CD4-positive, alpha-beta T cell treated with Interleukin-2 at 100 ng/mL for 4 hours (primary cell): ENCODE data around the gene SFRP4.
A peak's percentile ranks its signal among the peaks of the same experiment; 100 is the strongest.
"Not testable (repeated sequence)": the region's sequence is repeated elsewhere in the genome, so short reads cannot be mapped to it uniquely, and the experiment has no call there.

Experiments
- DNase-seq: peaks from one replicate; pipeline ENCODE4 v3.0.0-alpha.2; 2020; ENCODE audit warnings: low spot score

Gene SFRP4

DNA sequence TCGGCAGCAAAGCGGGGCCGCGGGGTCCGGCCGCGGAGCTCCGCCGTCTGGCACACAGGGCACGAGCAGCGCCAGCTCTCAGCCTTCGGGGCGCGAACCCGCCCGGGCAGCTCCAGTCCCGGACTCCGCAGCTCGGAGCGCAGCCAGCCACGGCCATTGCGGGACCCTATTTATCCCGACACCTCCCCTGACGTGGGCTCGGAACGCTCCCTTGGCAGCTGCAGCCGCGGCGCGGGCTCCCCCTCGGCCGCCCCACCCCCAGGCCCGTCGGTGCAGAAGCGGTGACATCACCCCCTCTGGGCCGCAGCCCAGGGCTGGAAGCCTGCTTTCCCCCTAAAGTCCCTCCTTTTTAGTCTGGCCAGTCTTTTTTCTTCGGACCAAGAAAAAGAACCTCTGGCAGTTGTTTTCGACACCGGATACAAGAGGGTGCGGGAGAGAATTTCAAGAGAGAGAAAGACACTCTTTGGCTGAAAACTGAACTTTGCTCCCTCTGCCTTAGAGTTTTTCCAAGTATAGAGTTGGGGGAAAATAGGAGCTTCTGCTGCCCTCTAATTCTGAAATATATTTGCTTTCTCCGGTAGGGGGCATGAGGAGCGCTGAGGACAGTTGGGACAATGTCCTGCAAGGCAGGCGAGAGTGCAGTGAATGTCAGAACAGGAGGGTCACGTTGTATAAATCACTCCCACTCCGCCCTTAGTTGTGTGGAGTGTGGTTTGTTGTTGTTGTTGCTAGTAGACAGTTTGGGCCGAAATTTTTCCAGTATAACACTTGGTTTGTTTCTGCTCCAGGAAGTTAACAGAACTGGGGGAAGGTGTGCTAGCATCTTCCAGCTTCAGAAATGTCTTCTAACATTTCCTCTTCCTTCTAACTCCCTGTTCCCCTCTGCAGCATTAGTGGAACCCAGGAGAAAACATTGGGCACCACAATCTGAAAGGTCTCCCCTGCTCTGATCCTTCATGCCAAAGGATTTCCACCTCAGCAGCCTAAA is at the start of gene SFRP4:
TSS of gene SFRP4 (minus strand) at position 145 of the 988 bp plus-strand sequence. CDS start 280 bp downstream, outside the sequence.
- peak; percentile 19 for DNase-seq

DNA sequence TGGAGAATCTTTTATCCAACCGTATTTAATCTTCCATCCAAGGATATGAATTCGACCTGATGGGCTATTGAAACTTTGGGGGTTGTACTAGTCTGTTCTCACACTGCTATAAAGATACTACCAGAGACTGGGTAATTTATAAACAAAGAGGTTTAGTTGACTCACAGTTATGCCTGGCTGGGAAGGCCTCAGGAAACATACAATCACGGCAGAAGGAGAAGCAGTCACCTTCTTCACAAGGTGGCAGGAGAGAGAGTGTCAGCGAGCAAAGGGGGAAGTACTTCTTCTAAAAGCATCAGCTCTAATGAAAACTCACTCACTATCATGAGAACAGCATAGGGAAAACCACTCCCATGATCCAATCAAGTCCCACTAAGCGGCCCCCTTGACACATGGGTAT is 47.6 kb upstream of the SFRP4 start:
- DNase-seq: no peak

DNA sequence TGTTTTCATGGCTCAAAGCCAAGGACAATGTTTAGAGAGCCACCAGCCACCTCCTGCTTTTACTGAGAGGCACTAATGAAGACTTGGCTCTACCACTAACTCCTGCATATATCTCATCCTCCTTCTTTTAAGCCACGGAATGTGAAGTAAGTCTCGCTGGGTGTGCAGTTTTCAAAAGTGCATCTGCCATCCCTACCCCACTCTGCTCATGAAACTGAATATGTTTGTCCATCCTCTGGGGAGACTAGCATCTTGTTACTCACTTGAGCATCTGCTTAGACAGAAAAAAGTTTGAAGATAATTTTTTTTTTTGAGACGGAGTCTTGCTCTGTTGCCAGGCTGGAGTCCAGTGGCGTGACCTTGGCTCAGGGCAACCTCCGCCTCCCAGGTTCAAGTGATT is 44.6 kb upstream of the SFRP4 start:
- DNase-seq: no peak

DNA sequence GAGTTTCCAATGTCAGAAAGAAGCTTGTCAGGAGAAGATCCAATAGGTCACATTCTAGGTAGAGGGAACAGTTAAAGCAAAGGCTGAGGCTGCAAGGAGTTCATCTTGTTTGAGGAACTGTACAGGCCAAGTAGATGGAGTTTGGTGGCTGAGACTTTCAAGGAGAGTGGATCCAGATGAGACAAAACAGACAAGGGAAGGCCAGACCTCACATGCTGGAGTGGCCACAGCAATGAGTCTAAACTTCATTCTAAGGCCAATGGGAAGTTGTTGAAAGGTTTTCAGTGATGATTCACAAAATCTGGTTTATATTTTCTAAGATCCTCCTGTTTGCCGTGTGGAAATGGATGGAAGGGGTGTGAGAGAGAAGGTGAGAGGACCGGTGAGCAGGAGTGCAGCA is 43.9 kb upstream of the SFRP4 start:
- no peak for DNase-seq

DNA sequence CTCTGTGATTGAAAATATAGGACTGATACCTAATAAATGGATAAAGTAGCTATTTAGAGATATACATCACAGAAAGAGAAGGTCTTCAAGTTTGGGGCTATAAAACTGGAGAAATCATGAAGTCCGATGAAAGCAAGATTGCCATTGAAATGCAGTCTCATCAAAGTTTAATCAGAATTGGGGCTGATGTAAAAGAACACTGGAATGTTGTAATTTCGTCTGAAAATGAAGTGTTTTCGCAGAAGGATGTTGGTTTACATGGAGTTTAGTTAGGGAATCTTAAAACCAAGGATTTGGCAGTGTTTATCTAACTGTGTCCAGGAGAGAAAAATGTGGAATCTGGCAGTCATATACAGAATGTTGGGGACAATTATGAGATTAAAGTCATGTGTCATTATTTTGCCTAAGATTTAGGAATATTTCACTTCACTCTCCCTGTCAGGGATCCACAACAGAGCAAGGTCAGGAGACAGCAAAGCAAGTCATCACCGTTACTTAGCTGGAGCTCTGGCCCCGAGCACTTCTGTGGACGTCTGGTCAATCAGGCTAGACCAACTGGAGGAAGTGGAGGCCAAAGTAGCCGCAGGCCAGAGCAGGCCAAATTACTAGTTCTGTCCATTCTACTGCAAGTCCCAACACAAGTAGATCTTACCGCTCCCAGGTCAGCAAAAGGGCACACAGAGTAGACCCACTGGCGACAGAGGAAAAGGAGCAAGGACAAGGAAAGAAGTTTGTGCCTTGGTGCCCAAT is 40.8 kb upstream of the SFRP4 start:
- no peak for DNase-seq

DNA sequence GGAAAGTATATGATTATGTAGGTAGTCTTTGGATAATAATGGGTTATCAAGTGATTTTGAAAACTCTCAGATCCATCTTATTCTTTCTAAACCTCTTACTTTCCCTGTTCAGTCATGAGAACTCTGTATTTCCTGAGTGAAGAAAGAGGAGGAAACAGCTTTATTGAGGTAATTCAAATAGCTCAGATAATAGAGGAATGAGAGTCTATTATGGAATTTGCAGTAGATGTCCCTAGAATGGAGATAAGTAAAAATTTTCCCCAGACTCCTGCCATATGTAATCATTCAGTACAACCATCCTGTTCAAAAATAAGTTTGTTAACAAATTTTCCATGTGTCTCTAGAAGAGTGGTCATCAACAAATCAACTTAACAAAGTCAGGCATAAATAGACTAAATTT is 40.2 kb upstream of the SFRP4 start:
- no peak for DNase-seq

DNA sequence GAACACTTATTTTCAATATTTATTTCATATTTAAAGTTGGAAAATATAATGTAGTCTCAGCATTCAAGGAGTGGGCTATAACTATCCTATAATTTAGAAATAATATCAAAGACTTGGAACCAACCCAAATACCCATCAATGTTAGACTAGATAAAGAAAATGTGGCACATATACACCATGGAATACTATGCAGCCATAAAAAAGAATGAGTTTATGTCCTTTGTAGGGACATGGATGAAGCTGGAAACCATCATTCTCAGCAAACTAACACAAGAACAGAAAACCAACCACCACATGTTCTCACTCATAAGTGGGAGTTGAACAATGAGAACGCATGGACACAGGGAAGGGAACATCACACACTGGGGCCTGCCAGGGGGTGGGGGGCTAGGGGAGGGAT is 37.6 kb upstream of the SFRP4 start:
- DNase-seq: not testable (repeated sequence)

DNA sequence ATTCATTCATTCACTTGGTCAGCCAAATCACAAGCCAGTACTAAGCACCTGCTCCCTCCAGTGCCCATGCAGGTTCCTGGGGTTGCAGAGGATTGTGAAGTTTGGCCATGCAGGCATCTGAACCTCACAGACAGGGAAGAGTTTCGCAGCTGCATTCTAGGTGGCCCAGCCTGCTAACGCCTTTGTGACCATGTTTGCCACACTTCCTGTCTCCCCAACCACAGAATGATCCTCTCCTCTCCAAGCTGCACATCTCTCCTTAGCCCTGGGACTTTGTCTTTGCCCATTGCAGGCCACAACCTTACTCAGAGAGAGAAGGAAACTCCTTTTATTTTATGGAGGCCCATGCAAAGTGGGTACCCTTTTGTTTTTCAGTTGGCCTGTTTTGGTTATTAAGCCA is 35.6 kb upstream of the SFRP4 start:
- no peak for DNase-seq

DNA sequence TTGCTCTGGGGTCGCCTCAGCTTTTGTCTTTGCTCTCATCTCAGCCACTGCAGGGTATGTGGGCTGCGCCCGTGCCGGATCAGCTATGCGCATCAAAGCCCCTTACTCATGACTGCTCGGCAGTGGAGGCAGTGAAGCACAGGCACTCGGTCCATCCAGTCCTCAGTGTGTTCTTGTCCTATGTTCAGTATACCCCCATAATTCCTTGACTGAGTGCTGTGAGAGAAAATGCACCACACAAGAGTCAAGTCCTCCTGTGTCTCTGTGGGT is 31.3 kb upstream of the SFRP4 start:
- DNase-seq: no peak

DNA sequence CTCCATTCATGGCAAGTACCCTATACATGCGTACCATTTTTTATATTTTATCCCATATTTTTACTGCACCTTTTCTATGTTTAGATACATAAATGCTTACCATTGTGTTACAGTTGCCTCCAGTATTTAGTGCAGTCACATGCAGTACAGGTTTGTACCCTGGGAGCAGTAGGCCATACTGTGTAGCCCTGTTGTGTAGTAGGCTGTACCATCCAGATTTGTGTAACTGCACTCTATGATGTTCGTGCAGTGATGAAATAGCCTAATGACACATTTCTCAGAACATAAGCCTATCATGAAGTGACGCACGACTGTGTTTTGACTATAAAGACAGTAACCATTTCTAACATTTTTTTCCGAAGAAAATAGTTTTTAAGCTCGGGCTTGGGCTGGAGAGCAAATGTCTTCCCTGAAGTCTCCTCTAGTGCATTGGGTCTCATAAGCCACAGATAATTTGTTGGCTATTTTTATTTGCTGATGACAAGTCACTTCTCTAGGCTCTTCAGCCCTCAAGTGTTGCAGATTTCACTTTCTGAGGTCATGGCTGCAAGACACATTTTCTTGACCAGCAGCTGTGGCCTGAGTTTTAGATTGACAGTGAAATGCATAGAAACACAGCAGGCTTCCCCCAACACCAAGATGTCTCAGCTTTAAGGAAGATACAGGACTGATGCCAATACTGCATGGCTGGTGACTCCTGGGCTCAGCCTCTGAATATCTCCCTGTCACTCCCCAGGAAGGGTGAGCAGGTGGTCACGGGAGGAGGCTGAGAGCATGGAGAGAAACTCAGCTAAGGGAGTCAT is 30.7 kb upstream of the SFRP4 start:
- no peak for DNase-seq

DNA sequence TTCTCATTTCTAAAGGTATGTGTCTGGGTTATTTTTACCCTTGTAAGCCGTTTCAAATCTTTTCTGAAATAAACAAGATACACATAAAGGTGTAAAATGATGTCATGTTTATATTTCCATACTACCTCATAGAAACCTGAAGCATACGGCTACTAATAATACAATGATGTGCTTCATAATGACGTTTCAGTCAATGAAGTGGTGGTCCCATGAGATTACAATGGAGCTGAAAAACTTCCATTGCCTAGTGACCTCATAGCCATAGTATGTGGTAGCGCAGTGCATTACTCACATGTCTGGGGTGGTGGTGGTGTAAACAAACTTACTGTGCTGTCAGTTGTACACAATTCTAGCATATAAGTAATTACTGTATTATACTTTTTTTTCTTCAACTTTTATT is 28.7 kb upstream of the SFRP4 start:
- DNase-seq: no peak

DNA sequence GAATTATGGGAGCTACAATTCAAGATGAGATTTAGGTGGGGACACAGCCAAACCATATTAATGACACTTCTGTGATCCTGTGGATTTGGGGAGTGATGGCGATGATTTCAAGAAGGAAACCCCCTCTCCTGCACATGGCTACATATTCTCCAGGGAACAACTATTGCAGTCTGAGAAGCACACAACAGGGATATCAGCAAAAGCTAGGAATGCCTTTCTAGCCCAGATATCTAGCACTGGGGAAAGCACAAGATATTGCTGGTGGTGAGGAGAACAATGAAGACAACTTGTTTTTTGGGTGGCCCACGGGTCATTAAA is 28.1 kb upstream of the SFRP4 start:
- no peak for DNase-seq

DNA sequence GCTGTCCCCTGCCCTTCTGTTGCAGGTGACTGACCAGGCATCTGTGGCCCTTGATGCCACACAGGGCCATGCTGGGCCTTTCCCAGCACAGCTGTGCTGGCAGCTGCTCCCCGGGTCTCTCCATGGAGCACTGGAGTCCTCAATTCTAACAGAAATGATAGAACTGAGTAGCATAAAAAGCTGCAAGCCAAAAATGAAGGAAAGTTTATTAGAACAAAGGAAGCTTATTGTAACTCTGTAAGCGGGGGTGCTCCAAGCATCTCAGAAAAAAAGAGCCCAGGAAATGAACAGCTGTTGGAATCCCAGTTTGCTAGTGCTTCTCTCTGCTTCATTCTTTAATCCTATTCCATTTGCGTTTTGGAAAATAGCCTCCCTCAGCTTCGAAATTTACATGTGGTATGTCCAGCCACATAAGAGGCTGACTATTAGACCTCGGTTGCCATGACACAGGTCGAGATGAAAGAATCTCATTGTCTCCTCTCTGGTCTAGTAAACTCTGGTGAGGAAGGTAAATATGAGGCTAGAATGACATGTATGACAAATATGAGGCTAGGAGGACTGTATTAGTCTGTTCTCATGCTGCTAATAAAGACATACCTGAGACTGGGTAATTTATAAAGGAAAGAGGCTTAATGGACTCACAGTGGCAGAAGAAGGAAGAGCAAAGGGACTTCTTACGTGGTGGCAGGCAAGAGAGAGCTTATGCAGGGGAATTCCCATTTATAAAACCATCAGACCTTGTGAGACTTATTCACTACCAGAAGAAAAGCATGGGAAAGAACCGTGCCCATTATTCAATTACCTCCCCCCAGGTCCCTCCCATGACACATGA is 27.5 kb upstream of the SFRP4 start:
- no peak for DNase-seq

DNA sequence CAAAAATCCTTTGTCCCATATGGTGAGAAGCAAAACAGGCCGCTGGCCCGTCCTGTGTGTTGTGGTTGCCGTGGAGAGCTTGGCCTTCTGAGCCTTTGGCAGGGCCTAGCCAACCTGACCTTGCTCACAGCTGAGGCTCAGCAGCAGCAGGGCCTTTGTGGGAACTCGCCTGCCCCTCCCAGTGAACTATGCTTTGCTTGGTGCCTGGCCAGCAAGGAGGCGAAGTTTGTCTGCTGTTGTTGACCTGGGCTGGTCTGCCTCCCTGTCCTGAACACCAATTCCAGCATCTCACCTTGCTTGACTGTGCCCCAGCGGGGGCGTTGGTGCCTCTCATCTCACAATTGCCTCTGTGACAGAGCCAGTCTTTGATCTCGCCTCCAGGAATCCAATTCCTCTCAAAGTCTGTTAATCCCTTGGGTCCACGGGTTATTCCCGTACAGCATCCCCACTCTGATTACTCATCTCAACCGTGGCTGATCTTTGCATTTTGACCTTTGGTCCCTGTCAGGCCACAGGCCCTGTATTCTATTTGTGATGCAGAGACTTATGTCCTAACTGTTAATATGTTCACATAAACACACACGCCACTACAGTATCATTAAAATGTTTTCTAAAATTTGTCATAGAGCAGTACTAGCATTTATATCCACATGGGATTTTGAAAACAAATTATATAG is 26.5 kb upstream of the SFRP4 start:
- no peak for DNase-seq

DNA sequence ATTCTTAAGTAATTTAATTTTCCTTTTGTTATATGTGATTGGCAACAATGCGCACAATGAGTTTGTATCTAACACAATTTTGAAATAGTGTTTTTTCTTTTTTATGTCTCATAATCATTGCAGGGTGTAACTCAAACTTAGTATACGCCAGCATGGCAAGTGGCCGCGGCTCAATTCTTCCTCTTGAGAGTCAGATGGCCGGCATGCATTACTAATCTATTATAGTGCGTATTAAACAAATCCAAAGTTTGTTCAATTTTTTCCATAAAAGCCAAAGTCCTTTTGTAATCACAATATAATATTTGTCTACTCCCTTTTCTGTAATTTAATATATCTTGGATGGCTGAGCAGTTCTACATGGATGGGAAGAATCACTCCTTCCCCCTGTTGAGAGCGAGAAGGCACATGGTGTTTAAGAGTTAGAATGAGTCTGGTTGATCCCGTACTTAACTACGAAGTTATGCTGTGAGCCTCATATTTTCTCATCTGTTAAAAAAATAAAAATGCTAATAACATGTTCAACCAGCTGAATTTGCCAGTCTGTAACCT is 16.5 kb upstream of the SFRP4 start:
- DNase-seq: no peak

DNA sequence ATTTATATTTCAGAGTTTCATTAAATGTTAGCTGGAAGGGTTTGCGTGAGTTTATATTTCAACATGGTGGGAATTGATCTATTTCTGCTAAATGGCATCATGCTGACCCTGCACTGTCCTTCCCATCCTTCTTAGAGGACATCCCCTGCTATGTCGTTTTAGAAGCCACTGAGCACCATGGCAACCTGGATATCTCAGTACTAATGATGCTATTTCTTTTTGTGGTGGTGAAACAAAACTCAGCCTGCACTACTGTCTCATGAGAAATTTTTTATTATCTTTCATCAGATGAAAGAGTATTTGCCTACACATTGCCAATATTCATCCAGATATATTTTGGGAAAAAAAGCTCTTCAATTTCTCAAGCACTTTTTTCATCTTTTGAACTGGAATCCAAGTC is 15.9 kb upstream of the SFRP4 start:
- no peak for DNase-seq

DNA sequence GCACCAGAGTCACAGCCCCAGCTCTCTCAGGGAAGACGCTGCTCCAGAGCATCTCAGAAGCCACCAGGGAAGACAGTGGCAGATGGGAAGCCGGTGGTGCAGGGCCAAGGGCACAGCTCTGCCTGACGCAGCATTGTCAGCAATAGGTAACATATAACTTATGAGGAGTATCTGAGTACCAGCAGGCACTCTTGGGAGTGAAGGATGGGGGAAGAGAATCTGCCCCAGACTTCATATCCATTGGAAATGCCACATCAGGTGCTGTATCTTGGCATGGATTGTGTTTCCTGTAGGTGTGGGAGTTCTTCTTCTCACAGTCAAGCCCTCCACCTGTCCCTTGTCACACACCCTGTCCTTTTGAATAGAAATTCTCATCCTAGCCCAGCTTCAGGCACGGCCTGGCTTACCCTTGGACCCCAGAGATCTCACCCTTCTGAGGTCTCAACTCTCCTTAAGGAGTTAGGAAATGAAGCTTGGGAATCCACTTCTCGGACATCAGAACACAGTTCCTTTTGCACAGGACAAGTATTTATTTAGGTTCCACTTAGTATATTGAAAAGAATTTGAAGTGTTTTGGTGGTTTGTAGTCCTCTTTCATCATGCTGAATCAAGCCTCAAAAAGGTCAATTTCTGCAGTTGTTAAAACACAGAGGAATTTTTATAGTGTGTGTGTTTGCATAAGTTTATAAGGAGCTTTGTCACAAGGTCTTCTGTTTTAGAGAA is 13.8 kb upstream of the SFRP4 start:
- no peak for DNase-seq

DNA sequence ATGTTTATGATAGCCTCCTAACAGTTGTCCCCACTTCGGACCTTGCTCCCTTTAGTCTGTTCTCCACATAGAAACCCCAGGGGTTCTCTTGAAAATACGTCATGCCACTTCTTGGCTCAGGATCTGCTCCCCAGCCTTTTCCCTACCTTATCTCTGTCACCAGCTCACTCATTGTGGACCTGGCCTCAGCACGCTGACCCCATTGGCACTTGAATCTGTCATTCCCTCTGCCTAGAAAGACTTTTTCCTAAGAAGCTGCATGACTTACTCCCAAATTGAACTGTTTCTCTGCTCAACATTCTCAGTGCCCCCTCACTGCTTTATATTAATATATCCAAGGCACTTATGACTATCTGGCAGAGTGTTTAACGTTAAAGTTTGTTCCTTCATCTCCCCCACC is 12.3 kb upstream of the SFRP4 start:
- DNase-seq: no peak

DNA sequence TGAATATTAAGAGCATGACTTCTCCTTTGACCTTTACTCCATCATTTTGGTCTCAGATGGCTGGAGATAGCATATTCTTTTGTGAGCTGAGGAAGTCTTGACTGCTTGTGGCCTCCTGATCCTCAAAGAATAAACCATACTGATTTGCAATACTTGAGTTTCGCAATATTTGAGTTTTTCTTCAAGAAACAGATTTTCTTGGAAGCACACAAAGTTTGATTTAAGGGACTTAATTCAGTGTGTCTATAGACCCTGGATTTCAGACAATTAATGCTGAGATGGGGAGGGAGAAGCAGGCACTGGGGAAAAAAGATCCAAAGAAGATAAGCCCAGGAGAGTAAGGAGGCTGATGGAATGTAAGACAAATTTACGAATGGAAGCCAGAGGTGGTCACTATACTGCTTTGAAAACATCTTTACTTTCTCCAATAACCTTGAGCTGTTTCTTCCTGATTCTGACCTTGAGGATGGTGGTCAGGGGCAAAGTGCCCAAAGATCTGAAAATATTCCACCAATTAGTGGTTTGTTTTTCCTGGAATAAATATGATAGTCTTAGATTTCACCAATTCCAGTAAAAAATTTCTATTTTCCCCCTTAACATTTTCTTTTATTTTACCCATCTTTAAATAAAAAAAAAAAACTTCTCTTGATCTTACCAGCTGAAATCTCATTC is 11.3 kb upstream of the SFRP4 start:
- DNase-seq: no peak

DNA sequence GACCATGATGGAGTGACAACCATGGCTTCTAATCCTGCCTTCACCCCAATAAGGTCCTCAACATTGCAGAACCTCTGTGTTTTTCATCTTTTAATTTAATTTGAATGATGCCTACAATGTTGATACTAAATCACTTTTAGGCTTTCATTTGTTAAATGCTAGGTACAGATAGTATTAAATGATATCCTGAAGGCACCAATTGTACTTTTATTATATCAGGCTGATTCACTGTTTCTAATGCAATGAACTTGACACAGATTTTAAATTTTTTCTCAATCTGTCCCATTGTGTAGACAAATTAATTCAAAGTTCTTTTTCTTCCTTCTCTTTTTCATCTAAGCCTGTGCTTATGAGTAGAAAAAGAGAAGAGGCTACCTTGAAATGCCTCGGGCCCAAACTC is 9.0 kb upstream of the SFRP4 start:
- DNase-seq: no peak
